Spleen (tissue), 11 donors: ENCODE results near the gene HMGCL. TPM values are rescaled to one million over a fixed set of nuclear protein-coding genes. Genes with fewer than 3 reads are reported as not detected.

Experiments
- DNase-seq: peaks from one replicate; pipeline ENCODE4 v3.0.0-alpha.2; 2020
- H3K27ac ChIP-seq, 8 donors: fragments of 200-600 bp; sonication (generic) in 7 of 8; 1 replicate in 4 of 8; 2 replicates in 4 of 8; pipeline versions ENCODE4 v1.5.0 to v1.8.0; 2016 to 2021; ENCODE audit warnings: inconsistent platforms in 4 of 8, mild to moderate bottlenecking in 4 of 8, moderate library complexity in 1 of 8
- H3K27me3 ChIP-seq, 7 donors: fragments of 200-600 bp; sonication (generic) in 6 of 7; replicated peaks in 1 of 7; 1 replicate in 4 of 7; 2 replicates in 3 of 7; pipeline versions ENCODE4 v1.5.0 to v1.8.0; 2016 to 2021; ENCODE audit warnings: inconsistent platforms in 3 of 7, mild to moderate bottlenecking in 1 of 7
- H3K36me3 ChIP-seq, 6 donors: fragments of 200-600 bp; sonication (generic) in 5 of 6; 1 replicate in 4 of 6; 2 replicates in 2 of 6; pipeline versions ENCODE4 v1.5.0 to v1.8.0; 2016 to 2021; ENCODE audit warnings: inconsistent platforms in 2 of 6
- H3K4me1 ChIP-seq, 6 donors: fragments of 200-600 bp; sonication (generic) in 5 of 6; 1 replicate in 3 of 6; 2 replicates in 3 of 6; pipeline versions ENCODE4 v1.5.0 to v1.8.0; 2016 to 2021; ENCODE audit warnings: inconsistent platforms in 3 of 6
- H3K4me3 ChIP-seq, 8 donors: fragments of 200-600 bp; sonication (generic) in 7 of 8; 1 replicate in 4 of 8; 2 replicates in 4 of 8; pipeline versions ENCODE4 v1.5.0 to v1.8.0; 2016 to 2021; ENCODE audit warnings: inconsistent platforms in 4 of 8, mild to moderate bottlenecking in 4 of 8, moderate library complexity in 2 of 8
- H3K9me3 ChIP-seq, 8 donors: fragments of 200-600 bp; sonication (generic) in 7 of 8; 1 replicate in 4 of 8; 2 replicates in 4 of 8; pipeline versions ENCODE4 v1.5.0 to v1.8.0; 2016 to 2021; ENCODE audit warnings: inconsistent platforms in 4 of 8
- CTCF ChIP-seq, 11 experiments: fragments of 200-600 bp in 7 of 11; fragments of 450-650 bp in 4 of 11; sonication (generic) in 4 of 11; IDR thresholded peaks in 8 of 11; conservative IDR thresholded peaks in 3 of 11; 1 replicate in 7 of 11; 2 replicates in 4 of 11; pipeline versions ENCODE4 v1.4.0 to v1.8.0; 2016 to 2021; ENCODE audit warnings: antibody characterized with exemption in 11 of 11, inconsistent platforms in 4 of 11, mild to moderate bottlenecking in 1 of 11
- POLR2A ChIP-seq, 3 donors: fragments of 450-650 bp; IDR thresholded peaks; one replicate each; pipeline ENCODE4 v1.5.1; 2017; ENCODE audit warnings: antibody characterized with exemption in 3 of 3, mild to moderate bottlenecking in 1 of 3
- POLR2AphosphoS5 ChIP-seq, 3 donors: sonication (generic); formaldehyde crosslinking; IDR thresholded peaks; one replicate each; pipeline ENCODE4 v1.5.1; 2017; ENCODE audit warnings: antibody characterized with exemption in 3 of 3
- WGBS, 5 donors: extraction: QIAGEN DNeasy Blood & Tissue Kit in 3 of 5; methylation state at CpG; one replicate each; pipeline versions ENCODE4 v1.1.5 to v1.1.7; 2013 to 2018; 5-methylcytosine and 5-hydroxymethylcytosine counted together
- intact Hi-C: fragments of 100-400 bp; cut with DNase I; formaldehyde crosslinking; loops from one replicate; pipeline ENCODE4 v1.15.0; 2023; ENCODE audit warnings: low total_unique reads
- polyA plus RNA-seq, 3 donors: library from polyadenylated mRNA; stranded (reverse); fragments of 200-250 nt; gene quantifications; one replicate each; pipeline ENCODE4 v1.2.1, GENCODE V29; 2013
- total RNA-seq, 7 donors: library from RNA; depleted of rRNA in 3 of 7; stranded (reverse); fragments of >200 nt in 3 of 7; fragmentation: NEBNext Ultra II Directional in 4 of 7; extraction: Animal tissue kit (Norgen Biotek cat#: 25700) in 4 of 7; gene quantifications; one replicate each; pipeline versions ENCODE4 v1.1.0 to v1.2.1, GENCODE V29; 2016 to 2021
- donor health status: healthy with polysubstance abuse.
- donor health status: DM: no; HTN: no; CAD: no; lungs with moderate emphysema.
- donor health status: DM: no; HTN: no; CAD: no.
- donor health status: Bipolar disorder and iron deficiency.
- donor health status: healthy.
- donor health status: DM: no; HTN: no; CAD: no.
- donor health status: DM: yes; HTN: yes; CAD: no.

The HMGCL gene
- total and polyA plus RNA-seq, 10 donors = 26.5 to 42.3 (median 34.6) TPM

GRCh38 chr1:23791516-23792047 lies 33.6 kb downstream of the HMGCL start:
- WGBS, 5 donors = 1 to 4% (median 1%) methylated on average over 13 to 15 of the region's 15 CpGs
- peaks cover 16 to 64% (median 38%) of the 10 kb centered on the region in 6 donors for H3K4me1 ChIP-seq
- peak overlapping the region; percentile 73 to 91 (median 86) for H3K27ac ChIP-seq
- H3K9me3 ChIP-seq = no peaks in the 10 kb centered on the region
- peaks cover 0 to 68% (median 47%) of the 10 kb centered on the region in 6 donors for H3K36me3 ChIP-seq
- H3K27me3 ChIP-seq = no peaks in the 10 kb centered on the region
- intact Hi-C loops = no loop called here
- DNase-seq = peak; percentile 82
- H3K4me3 ChIP-seq = peak overlapping the region; percentile 63 to 87 (median 77)
- TF ChIP-seq POLR2A (IDR thresholded peaks at IDR 0.05) (no peak), POLR2AphosphoS5 (IDR thresholded peaks at IDR 0.05) (peak in 2 of 3 donors; percentile 5 to 7), CTCF (IDR thresholded peaks at IDR 0.05 in 8 of 11, conservative IDR thresholded peaks at IDR 0.05 in 3 of 11) (no peak)

- peaks cover 0 to 68% (median 47%) of the 10 kb centered on the region in 6 donors for H3K36me3 ChIP-seq
- intact Hi-C loops = no loop called here
- 1 to 2% (median 1%) methylated on average over 33 to 47 of the region's 47 CpGs for WGBS, 5 donors
Measured at GRCh38 chr1:23790696-23791515, 34.3 kb downstream of the HMGCL start, which contains the start of gene LYPLA2. Gene LYPLA2 (plus strand): TSS chr1:23791145. CDS start chr1:23792683, 1,538 bp downstream.

GRCh38 chr1:23788695-23789094 lies 36.5 kb downstream of the HMGCL start:
- Histone ChIP-seq H3K9me3 (no peaks in the 10 kb centered on the region), H3K27me3 (no peaks in the 10 kb centered on the region), H3K4me3 (no peak overlapping the region), H3K36me3 (peaks cover 0 to 68% (median 42%) of the 10 kb centered on the region in 6 donors), H3K27ac (peak overlapping the region in 6 of 8 donors; percentile 6 to 91 (median 86)), H3K4me1 (peaks cover 16 to 43% (median 31%) of the 10 kb centered on the region in 6 donors)
- DNase-seq = peak; percentile 34
- 83 to 96% (median 92%) methylated on average over 3 of the region's 3 CpGs for WGBS, 5 donors
- peak in 1 of 3 donors; percentile 13 for TF ChIP-seq POLR2AphosphoS5 (IDR thresholded peaks at IDR 0.05)
- TF ChIP-seq POLR2A (IDR thresholded peaks at IDR 0.05) = no peak
- intact Hi-C loops = no loop called here

More at GRCh38 chr1:23790696-23791515, 34.3 kb downstream of the HMGCL start, which contains the start of gene LYPLA2:
- Histone ChIP-seq H3K9me3 (no peaks in the 10 kb centered on the region), H3K27ac (peak within 1 kb of the TSS; percentile 73 to 91 (median 86)), H3K4me1 (peaks cover 16 to 57% (median 35%) of the 10 kb centered on the region in 6 donors), H3K4me3 (peak within 1 kb of the TSS; percentile 63 to 87 (median 77)), H3K27me3 (no peaks in the 10 kb centered on the region)
- TF ChIP-seq CTCF (IDR thresholded peaks at IDR 0.05 in 8 of 11, conservative IDR thresholded peaks at IDR 0.05 in 3 of 11) (no peak), POLR2AphosphoS5 (IDR thresholded peaks at IDR 0.05) (peak; percentile 91 to 95 (median 93))
- peak; percentile 98 for DNase-seq

GRCh38 chr1:23787701-23788100 lies 37.5 kb downstream of the HMGCL start:
- Histone ChIP-seq H3K27ac (no peak overlapping the region), H3K36me3 (peaks cover 0 to 68% (median 35%) of the 10 kb centered on the region in 6 donors), H3K4me1 (peaks cover 16 to 36% (median 24%) of the 10 kb centered on the region in 6 donors), H3K27me3 (no peaks in the 10 kb centered on the region), H3K9me3 (no peaks in the 10 kb centered on the region), H3K4me3 (no peak overlapping the region)
- TF ChIP-seq POLR2A (IDR thresholded peaks at IDR 0.05) (no peak), CTCF (IDR thresholded peaks at IDR 0.05 in 8 of 11, conservative IDR thresholded peaks at IDR 0.05 in 3 of 11) (no peak)
- WGBS, 5 donors = 90 to 95% (median 93%) methylated on average over 3 of the region's 3 CpGs
- DNase-seq = no peak
- intact Hi-C loops = no loop called here
